Thyroid gland (tissue), 4 donors: Measurements from ENCODE around the gene TOP2B.

Experiments used
- POLR2A ChIP-seq, 2 donors: fragments of 450-650 bp; IDR thresholded peaks; one replicate each; pipeline ENCODE4 v1.6.1; 2017; ENCODE audit warnings: antibody characterized with exemption in 2 of 2, mild to moderate bottlenecking in 2 of 2, moderate library complexity in 1 of 2
- TF ChIP-seq, protein P1 (sequence below), 6 experiments: fragments of 200-600 bp in 3 of 6; fragments of 450-650 bp in 3 of 6; sonication (generic) in 3 of 6; IDR thresholded peaks; one replicate each; pipeline ENCODE4 v1.5.1; 2016 to 2019; ENCODE audit warnings: antibody characterized with exemption in 6 of 6, mild to moderate bottlenecking in 2 of 6, inconsistent platforms in 1 of 6, moderate library complexity in 1 of 6

DNA sequence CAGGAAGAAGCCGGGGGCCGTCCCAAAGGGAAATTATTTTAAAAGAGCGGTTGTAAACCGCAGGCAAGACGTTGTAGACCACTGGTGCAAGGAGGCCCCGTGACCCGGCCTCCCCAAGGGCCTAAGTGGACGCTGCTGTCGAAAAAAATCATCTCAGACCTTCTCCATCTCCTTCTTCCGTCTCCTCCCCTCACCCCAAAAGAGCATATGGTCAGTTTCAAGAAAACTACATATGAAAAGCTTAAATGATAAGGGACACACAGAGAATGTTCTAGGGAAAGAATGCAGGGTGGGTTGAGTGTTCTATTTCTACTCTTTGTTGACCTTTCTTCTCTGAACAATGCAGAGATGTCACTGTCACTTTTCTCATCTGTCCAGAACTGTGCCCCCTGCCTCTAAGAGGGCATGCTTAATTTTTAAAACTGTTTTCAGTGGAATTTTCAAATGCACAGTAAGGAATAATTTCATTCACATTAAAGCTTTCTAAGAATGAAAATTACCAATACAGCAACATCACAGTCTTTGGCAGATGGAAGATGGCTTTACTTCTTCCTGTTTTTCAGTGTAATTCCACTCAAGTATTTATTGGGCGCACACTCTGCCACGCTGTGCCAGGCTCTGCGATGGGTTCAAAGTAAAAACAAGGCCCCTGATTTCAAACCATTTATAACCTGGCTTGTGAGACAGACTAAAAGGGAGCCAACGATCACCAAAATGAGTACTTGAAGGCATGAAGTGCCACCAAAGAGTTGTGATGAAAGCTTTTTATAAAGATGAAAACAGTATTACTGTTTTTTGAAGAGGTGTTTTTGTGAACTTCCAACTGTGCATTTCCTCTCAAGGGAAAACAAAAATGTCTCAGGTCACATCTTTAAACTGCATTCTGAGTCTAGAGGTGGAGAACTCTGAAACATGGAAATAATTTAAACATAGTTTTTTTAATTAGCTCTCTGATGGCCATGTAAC is 891 bp upstream of the TOP2B start:
- no peak for TF ChIP-seq POLR2A (IDR thresholded peaks at IDR 0.05)
- TF ChIP-seq, protein P1, sequence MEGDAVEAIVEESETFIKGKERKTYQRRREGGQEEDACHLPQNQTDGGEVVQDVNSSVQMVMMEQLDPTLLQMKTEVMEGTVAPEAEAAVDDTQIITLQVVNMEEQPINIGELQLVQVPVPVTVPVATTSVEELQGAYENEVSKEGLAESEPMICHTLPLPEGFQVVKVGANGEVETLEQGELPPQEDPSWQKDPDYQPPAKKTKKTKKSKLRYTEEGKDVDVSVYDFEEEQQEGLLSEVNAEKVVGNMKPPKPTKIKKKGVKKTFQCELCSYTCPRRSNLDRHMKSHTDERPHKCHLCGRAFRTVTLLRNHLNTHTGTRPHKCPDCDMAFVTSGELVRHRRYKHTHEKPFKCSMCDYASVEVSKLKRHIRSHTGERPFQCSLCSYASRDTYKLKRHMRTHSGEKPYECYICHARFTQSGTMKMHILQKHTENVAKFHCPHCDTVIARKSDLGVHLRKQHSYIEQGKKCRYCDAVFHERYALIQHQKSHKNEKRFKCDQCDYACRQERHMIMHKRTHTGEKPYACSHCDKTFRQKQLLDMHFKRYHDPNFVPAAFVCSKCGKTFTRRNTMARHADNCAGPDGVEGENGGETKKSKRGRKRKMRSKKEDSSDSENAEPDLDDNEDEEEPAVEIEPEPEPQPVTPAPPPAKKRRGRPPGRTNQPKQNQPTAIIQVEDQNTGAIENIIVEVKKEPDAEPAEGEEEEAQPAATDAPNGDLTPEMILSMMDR (IDR thresholded peaks at IDR 0.05), result no peak
